Skeletal muscle satellite cell (primary cell): ENCODE measurements around the gene CRABP2.
A peak's percentile ranks its signal among the peaks of the same experiment; 100 is the strongest.

Experiments
- H3K27me3 ChIP-seq: 2 replicates; pipeline ENCODE4 v1.7.0; 2013; ENCODE audit warnings: low read length; ENCODE audit not compliant: control insufficient read depth, insufficient read depth
- H3K36me3 ChIP-seq: 2 replicates; pipeline ENCODE4 v1.7.0; 2013; ENCODE audit warnings: mild to moderate bottlenecking, control low read depth, low read length; ENCODE audit not compliant: insufficient read depth
- H3K4me1 ChIP-seq: 2 replicates; pipeline ENCODE4 v1.7.0; 2013; ENCODE audit warnings: low read length; ENCODE audit not compliant: control insufficient read depth, insufficient read depth
- H3K4me2 ChIP-seq: 2 replicates; pipeline ENCODE4 v1.7.0; 2013; ENCODE audit warnings: mild to moderate bottlenecking, low read length
- H3K4me3 ChIP-seq: 2 replicates; pipeline ENCODE4 v1.7.0; 2013; ENCODE audit warnings: low read length
- H3K9ac ChIP-seq: 2 replicates; pipeline ENCODE4 v1.7.0; 2013; ENCODE audit warnings: mild to moderate bottlenecking, low read depth, low read length, moderate library complexity
- H3K9me3 ChIP-seq: replicated peaks from 2 replicates; pipeline ENCODE4 v1.7.0; 2013; ENCODE audit warnings: mild to moderate bottlenecking, control low read depth, low read length

Gene CRABP2

GRCh38 chr1:156740741-156741480 lies 35.5 kb upstream of the CRABP2 start, which contains the start of gene MRPL24:
MRPL24 (minus strand) TSS chr1:156741088; CDS start chr1:156738704, 2,384 bp downstream.
- Histone ChIP-seq H3K36me3 (peaks cover 60% of the 10 kb centered on the region), H3K27me3 (no peaks in the 10 kb centered on the region), H3K9ac (peak within 1 kb of the TSS; percentile 88), H3K9me3 (no peaks in the 10 kb centered on the region), H3K4me1 (peaks cover 11% of the 10 kb centered on the region), H3K4me3 (peak within 1 kb of the TSS; percentile 86), H3K4me2 (peak within 1 kb of the TSS; percentile 91)

GRCh38 chr1:156740237-156740740 lies 34.9 kb upstream of the CRABP2 start:
- Histone ChIP-seq H3K4me2 (peak overlapping the region; percentile 91), H3K9me3 (no peaks in the 10 kb centered on the region), H3K4me3 (peak overlapping the region; percentile 86), H3K4me1 (peaks cover 6% of the 10 kb centered on the region), H3K36me3 (peaks cover 61% of the 10 kb centered on the region), H3K27me3 (no peaks in the 10 kb centered on the region), H3K9ac (peak overlapping the region; percentile 88)

DNA sequence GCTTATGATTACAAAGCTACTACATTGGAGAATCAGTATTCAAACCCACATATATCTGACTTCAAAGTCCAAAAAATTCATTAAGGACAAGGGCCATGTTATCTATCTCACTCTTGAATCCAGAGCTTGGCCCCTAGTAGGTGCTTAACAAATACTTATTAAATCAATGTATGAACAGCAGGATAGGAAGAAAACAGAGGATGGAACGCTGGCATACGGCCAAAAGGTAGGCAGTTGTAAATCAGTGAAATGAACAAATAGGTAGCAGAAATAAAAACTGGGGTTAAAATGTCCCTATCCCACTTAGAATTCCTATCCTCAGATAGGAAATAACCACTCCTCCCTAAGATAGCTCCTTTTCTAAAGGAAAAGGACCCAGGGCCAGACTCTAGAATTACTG lies 33.5 kb upstream of the CRABP2 start:
- no peaks in the 10 kb centered on the region for H3K27me3 ChIP-seq
- no peak overlapping the region for H3K4me2 ChIP-seq
- H3K4me3 ChIP-seq = no peak overlapping the region
- H3K36me3 ChIP-seq = peaks cover 53% of the 10 kb centered on the region
- H3K9ac ChIP-seq = no peak overlapping the region
- peaks cover 6% of the 10 kb centered on the region for H3K4me1 ChIP-seq
- H3K9me3 ChIP-seq = no peaks in the 10 kb centered on the region

- no peak overlapping the region for H3K4me3 ChIP-seq
- H3K9ac ChIP-seq = no peak overlapping the region
- no peaks in the 10 kb centered on the region for H3K9me3 ChIP-seq
- H3K36me3 ChIP-seq = peaks cover 52% of the 10 kb centered on the region
- H3K4me1 ChIP-seq = peaks cover 6% of the 10 kb centered on the region
- H3K27me3 ChIP-seq = no peaks in the 10 kb centered on the region
- no peak overlapping the region for H3K4me2 ChIP-seq
Observed at GRCh38 chr1:156738407-156738806, 33.0 kb upstream of the CRABP2 start.

DNA sequence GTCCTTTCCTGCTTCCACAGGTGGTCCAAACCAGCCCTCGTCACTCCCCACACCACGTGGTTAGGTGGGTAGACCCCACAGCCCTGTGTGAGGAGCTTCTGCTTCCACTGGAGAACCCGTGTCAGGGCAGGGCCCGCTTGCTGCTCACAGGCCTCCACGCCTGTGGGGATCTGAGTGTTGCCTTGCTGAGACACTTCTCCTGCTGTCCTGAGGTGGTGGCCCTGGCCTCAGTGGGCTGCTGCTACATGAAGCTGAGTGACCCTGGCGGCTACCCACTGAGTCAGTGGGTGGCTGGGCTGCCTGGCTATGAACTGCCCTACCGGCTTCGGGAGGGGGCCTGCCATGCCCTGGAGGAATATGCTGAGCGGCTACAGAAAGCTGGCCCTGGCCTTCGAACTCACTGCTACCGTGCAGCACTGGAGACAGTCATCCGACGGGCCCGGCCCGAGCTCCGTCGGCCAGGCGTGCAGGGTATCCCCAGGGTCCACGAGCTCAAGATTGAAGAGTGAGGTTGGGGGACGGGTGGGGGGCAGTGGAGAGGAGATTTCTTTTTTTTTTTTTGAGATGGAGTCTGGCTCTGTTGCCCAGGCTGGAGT lies 28.7 kb upstream of the CRABP2 start:
- Histone ChIP-seq H3K27me3 (no peaks in the 10 kb centered on the region), H3K36me3 (peaks cover 34% of the 10 kb centered on the region), H3K9me3 (no peaks in the 10 kb centered on the region), H3K4me3 (no peak overlapping the region), H3K4me2 (no peak overlapping the region), H3K4me1 (peaks cover 7% of the 10 kb centered on the region), H3K9ac (no peak overlapping the region)

DNA sequence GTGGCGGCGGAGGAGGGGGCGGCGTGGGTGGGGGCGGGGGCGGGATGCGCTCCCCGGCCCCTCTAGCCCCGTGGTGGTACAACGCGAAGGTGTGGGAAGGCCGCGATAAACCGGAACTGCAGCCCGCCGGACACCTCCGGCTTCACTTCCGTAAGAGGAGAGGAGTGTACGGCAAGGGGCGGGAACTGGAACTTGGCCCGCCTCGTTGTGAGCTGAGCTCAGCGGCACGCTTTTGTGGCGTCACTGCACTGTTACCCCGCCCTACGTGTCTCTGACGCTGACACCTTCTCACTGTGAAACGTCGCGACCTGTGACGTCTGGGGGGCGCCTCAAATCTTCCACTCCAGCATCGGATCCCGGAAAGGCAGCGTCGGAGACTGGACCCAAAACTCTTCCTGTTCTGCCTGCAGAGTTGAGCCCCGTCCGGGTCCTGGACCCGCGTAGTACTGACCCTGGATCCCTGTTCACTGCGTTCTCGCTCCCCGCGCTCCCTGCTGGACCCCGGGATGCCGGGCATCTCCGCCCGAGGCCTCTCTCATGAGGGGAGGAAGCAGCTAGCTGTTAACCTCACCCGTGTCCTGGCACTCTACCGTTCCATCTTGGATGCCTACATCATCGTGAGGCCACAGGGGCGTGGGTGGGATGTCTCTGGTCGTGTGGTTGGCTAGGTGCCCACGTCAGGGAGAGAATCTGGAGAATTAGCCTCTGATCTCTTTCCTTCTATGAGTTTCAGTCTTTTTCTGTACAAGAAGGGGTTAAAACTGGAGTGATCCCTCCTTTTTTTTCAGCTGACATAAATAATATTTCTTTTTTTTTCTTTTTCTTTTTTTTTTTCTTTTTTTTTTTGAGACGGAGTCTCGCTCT lies 23.4 kb upstream of the CRABP2 start, which contains the start of gene ISG20L2:
Gene ISG20L2 (minus strand): TSS at position 168 of the 864 bp plus-strand sequence. CDS start 1,114 bp downstream, outside the sequence.
- peak within 1 kb of the TSS; percentile 93 for H3K4me3 ChIP-seq
- H3K9ac ChIP-seq = peak within 1 kb of the TSS; percentile 98
- H3K9me3 ChIP-seq = no peaks in the 10 kb centered on the region
- peak within 1 kb of the TSS; percentile 95 for H3K4me2 ChIP-seq
- H3K27me3 ChIP-seq = no peaks in the 10 kb centered on the region
- H3K36me3 ChIP-seq = peaks cover 18% of the 10 kb centered on the region
- H3K4me1 ChIP-seq = peaks cover 33% of the 10 kb centered on the region

DNA sequence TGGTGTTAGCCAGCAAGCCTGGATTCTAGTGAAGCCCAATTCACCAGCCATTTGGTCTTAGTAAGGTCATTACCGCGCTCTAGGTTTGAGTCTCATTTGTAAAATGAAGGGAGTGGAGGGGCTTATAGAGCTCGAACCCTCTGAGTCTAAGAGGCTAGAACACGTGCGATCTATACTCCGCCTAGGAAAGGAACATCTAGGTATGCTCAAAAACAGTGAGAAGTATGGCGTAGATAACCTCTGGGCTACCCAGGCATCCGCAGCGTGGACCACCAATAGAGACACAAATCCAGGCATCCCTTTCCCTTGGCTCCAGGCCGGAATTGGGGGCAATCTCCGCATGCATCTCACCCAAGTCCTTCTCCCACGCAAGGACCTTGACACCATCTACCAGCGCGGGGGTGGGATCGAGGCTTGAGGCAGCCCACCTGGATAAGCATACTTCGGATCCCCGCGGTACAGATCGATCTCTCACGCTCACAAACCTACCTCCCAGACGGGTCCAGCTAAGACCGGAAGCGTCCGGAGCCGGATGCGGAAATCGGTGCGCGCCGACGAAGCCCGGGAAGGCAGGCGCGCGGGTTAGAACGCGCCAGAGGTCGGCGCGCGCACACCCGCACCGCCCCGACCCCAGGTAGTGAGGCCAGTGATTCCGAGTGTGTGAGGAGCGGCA lies 22.7 kb upstream of the CRABP2 start, which contains the start of gene METTL25B:
Gene METTL25B (plus strand): TSS at position 544 of the 673 bp plus-strand sequence. CDS start 636 bp downstream, outside the sequence.
- no peaks in the 10 kb centered on the region for H3K9me3 ChIP-seq
- H3K27me3 ChIP-seq = no peaks in the 10 kb centered on the region
- H3K4me3 ChIP-seq = peak within 1 kb of the TSS; percentile 93
- H3K9ac ChIP-seq = peak within 1 kb of the TSS; percentile 98
- H3K4me1 ChIP-seq = peaks cover 33% of the 10 kb centered on the region
- H3K36me3 ChIP-seq = peaks cover 22% of the 10 kb centered on the region
- peak within 1 kb of the TSS; percentile 95 for H3K4me2 ChIP-seq

DNA sequence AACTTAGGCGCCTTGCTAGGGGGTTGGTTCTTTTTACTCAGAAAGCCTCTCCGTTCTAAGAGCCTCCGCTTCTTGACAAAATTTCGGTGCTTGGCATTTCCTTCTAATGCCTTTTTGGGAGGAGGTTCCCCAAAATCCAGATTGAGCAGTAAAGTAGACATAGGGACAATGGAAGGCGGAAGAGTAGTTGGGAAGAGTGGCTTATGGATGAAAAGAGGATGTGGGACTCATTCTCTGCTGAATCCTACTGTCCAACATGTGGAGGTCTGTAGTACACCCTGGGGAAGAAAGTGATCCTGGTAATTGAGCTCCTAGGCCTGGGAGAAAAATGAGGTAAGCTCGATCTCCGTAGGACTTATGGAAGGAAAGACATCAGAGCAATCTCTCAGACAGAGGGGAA lies 22.1 kb upstream of the CRABP2 start:
- H3K4me3 ChIP-seq = peak overlapping the region; percentile 93
- peaks cover 26% of the 10 kb centered on the region for H3K36me3 ChIP-seq
- peaks cover 33% of the 10 kb centered on the region for H3K4me1 ChIP-seq
- H3K4me2 ChIP-seq = peak overlapping the region; percentile 80
- H3K9me3 ChIP-seq = no peaks in the 10 kb centered on the region
- H3K27me3 ChIP-seq = no peaks in the 10 kb centered on the region
- peak overlapping the region; percentile 94 for H3K9ac ChIP-seq

GRCh38 chr1:156726549-156727226 lies 21.3 kb upstream of the CRABP2 start:
- Histone ChIP-seq H3K9me3 (no peaks in the 10 kb centered on the region), H3K4me2 (peak overlapping the region; percentile 80), H3K9ac (peak overlapping the region; percentile 94), H3K4me1 (peaks cover 33% of the 10 kb centered on the region), H3K36me3 (peaks cover 30% of the 10 kb centered on the region), H3K27me3 (no peaks in the 10 kb centered on the region), H3K4me3 (peak overlapping the region; percentile 93)

GRCh38 chr1:156725683-156726280 lies 20.4 kb upstream of the CRABP2 start:
- Histone ChIP-seq H3K4me1 (peaks cover 33% of the 10 kb centered on the region), H3K36me3 (peaks cover 39% of the 10 kb centered on the region), H3K4me3 (peak overlapping the region; percentile 93), H3K4me2 (peak overlapping the region; percentile 80), H3K9me3 (no peaks in the 10 kb centered on the region), H3K9ac (peak overlapping the region; percentile 54), H3K27me3 (no peaks in the 10 kb centered on the region)
